Stimulated activated CD4-positive, alpha-beta T cell treated with anti-CD3 and anti-CD28 coated beads, Interleukin-12 subunit alpha, Interleukin-12 subunit beta, amount 100 ng/mL, for 4 hours (primary cell): Measurements from ENCODE around the gene SLC6A13.

ENCODE experiments used
- DNase-seq: peaks from one replicate; pipeline ENCODE4 v3.0.0-alpha.2; 2020

SLC6A13 gene

GRCh38 chr12:213527-213932 lies 49.1 kb downstream of the SLC6A13 start:
- no peak for DNase-seq

DNA sequence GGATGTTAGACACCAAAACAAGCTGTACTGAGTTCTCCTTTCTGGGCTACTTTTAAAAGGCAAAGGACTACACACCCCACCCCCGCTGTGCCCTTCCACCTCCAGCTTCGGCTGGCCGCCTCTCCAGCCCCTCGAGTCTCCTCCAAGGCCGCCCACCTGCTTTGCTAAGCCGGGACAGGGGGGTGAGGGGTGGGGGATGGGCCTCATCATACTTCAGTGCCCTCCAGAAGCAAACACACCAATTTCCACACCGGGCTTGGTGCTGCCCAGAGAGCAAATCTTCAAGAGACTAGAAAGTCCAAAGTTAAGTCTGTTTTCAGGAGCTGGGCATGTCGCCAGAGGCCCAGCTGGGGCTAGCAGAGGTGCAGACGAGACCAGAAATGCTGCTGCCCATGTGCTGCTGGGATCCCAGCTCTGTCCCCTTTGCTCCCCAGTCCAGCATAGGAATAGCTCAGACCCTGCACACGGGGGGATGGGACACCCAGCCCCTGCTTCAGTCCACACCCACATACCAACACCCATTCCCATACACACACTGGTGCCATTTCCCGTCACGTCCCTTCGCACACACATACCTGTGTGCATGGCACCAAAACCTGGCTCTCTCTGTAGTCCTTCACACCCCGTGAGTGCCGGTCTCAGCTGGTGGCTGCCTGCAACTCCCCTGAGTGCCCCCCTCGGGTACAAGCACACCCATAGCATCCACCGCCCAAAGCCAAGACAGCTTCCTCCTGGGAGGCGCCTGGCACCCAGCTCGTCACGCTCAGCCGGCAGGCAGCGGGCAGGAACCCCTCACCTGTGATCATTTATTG lies 49.7 kb downstream of the SLC6A13 start:
- no peak for DNase-seq

DNA sequence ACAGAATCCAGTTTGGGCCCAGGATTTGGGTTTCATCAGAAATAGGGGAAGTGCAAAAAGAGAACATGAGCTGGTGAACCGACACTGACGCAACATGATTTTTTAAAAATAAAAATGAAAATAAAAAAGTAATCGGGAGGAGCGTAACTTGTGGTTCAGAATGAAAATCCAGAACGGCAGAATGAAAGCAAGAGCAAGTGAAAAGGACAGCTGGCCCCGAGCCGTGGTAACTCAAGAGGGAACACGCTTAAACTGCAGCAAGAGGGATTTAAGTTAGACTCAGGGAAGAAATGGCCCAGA lies 50.3 kb downstream of the SLC6A13 start:
- no peak for DNase-seq

GRCh38 chr12:211639-212414 lies 50.8 kb downstream of the SLC6A13 start:
- DNase-seq = no peak

GRCh38 chr12:211142-211465 lies 51.5 kb downstream of the SLC6A13 start:
- DNase-seq = no peak

DNA sequence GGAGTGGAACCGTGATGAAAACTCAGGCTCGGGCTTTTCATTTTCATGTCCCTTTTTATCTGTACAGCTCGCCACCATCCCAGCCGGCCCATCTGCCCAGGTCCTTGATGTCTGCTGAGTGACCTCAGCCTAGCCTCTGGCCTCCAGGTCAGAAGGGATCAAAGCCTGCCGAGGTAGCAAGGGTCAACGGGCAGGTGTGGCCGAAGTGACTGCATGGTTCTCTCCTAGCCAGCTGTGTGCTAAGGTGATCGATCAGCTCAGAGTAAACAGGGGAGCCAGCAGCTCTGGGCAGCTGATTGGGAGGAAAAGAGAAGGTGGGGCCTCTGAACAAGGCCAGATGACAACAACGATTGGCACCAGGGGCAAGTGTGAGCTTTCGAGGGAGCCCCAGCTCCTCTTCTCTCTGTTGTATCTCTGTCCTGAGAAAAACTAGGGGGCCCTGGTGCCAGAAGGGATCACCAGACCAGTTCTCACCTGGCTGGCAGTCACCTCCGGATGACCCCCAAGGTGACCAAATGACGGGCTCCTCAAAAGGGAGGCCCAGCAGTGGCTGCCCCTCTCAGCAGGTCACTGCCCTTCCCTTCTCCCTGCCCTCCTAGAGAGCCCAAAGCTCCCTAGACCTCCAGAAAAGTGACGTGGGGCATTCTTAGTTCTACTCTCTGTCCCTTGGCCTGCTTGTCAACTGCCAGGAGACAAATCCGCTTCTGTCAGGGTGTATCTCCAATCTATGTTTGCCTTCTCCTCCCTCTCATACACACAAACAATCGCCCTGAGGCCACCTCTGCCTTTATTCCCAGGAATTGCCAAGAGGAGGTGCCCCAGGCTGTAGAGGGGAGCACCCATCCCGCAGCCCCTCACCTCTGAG lies 52.1 kb downstream of the SLC6A13 start:
- no peak for DNase-seq

GRCh38 chr12:209851-210250 lies 52.8 kb downstream of the SLC6A13 start:
- DNase-seq = no peak

- no peak for DNase-seq
Observed at GRCh38 chr12:209246-209645, 53.4 kb downstream of the SLC6A13 start.

GRCh38 chr12:208813-209212 lies 53.8 kb downstream of the SLC6A13 start:
- DNase-seq = no peak

GRCh38 chr12:207804-208203 lies 54.8 kb downstream of the SLC6A13 start:
- DNase-seq = no peak

- DNase-seq = no peak
Observed at GRCh38 chr12:206746-207440, 55.7 kb downstream of the SLC6A13 start.

- no peak for DNase-seq
Observed at GRCh38 chr12:205026-205425, 57.6 kb downstream of the SLC6A13 start.

DNA sequence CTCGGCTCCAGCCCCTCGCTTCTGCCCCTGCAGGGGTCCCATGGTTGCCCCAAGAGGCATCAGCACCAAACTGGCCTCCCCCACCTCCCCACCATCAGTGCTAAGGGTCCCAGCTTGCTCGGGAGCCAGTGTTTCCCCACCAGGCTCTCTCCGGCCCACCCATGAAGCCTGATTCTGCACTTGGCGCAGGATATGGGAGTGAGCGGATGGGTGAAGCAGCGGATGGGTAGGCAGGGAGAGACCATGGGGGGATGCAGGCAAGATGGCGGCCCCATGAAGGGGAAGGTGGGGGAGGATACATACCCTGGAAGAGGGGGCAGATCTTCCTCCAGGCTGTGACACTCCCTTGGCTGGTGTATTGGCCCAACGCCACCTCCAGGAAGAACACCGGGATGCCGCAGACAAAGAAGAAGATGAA lies 58.4 kb downstream of the SLC6A13 start:
- no peak for DNase-seq

GRCh38 chr12:203462-204260 lies 59.0 kb downstream of the SLC6A13 start:
- no peak for DNase-seq

DNA sequence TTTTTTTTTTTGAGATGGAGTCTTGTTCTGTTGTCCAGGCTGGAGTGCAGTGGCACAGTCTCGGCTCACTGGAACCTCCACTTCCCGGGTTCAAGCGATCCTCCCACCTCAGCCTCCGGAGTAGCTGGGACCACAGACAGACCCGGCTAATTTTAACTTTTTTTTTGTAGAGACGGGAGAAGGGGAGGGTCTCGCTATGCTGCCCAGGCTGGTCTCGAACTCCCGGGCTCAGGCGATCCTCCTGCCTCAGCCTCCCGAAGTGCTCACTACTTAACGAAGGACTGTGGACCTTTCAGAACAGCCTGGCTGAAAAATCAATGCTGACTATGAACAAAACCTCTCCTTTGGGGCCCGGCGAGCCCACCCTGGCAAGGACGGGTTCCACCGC lies 59.6 kb downstream of the SLC6A13 start:
- DNase-seq = no peak

DNA sequence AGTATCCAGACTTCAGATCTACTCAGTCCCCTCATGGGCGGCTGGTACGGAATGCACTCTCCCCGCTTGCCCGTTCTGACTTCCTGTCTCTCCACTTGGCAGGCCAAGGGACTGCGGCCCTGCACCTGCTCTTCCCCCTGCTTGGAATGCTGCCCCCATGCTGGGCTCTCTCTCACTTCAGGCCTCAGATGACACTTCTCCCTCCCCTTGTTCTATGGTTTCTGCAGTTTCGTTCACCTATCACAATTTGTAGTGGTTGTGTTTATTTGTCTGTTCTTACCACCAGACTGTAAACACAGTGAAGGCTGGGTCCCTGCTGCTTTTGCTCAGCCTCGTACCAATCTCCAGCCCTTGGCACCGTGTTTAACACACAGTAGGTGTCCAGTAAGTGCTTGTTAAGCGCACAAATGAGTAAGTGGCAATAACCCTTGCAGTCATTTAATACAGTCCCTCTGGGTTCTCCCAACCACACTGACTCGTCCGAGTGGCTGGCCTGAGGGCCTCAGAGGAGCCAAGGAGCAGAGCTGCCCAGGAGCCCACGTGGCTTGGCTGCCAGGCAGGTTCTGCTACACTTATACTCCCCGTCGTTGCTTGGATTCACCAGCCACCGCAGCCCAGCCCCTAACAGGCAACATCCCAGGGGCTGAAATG lies 60.4 kb downstream of the SLC6A13 start:
- no peak for DNase-seq

- DNase-seq = no peak
Observed at GRCh38 chr12:201361-201760, 61.3 kb downstream of the SLC6A13 start.

- DNase-seq = no peak
Observed at GRCh38 chr12:198705-199104, 63.9 kb downstream of the SLC6A13 start.

DNA sequence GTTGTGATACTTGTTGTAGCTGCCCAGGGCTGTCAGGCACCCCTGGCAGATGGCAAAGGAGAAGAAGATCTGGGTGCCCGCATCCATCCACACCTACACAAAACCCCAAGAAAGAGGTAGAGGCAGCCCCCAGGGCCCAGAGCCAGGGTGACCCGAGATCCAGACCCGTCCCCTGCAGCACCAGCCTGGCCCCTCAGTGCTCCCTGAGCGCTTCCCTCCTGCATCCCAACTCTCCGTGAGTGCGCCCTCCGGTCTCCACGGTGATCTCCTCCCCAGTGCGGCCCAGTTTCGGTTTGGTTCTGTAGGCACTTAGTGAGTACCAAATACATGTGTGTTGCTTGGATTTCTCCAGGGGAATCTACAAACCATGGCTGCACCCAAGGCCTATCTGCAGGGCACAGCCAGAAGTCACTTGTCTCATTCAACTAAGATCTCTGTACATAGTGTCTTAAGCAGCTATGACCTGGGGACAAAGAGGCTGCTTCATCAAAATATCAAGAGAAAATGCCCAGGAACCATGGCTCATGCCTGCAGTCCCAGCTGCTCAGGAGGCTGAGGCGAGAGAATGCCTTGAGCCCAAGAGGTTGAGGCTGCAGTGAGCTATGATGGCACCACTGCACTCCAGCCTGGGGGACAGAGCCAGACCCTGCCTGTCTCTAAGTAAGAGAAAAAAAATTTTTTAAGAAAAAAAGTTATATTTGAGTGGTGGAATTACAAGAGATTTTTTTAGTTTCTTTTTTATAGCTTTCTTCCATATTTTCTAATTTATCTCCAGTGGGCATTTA lies 64.5 kb downstream of the SLC6A13 start:
- DNase-seq = no peak

GRCh38 chr12:197347-197746 lies 65.3 kb downstream of the SLC6A13 start:
- DNase-seq = no peak

GRCh38 chr12:196436-196835 lies 66.2 kb downstream of the SLC6A13 start:
- DNase-seq = no peak
